ENCODE measurements around the gene RAP1GAP.

DNA sequence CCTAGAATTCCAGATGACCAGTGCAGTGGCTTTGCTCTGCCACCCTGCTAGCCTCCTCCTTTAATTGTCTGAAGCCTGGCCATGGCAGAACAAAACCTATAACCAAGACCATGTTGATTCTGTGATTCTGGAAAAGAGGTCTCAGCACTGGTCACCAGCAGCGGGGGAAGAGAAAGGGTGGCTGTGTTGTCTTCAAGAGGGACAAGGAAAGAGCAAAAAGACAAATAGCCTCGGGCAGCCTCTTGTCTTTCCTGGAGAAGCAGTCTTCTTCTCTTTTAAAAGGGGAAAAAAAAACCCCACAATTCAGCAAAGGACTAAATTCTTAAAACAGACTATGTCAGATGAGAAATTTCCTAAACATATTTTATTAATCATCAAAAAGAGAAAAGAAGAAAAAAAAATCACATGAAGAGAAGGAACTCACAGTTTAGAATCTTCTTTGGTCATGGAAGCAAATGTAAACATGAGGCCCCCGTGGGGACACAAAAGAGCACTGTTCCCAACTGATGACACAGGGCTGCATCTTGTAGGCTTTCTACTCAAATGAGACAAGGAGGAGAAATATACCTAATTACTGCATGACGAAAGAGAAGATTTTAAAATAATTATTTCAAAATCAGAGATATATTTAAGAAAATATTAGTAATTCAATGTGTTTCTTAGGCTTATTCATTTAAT, 36.3 kb upstream of the RAP1GAP start:
- TF ChIP-seq, protein P1, sequence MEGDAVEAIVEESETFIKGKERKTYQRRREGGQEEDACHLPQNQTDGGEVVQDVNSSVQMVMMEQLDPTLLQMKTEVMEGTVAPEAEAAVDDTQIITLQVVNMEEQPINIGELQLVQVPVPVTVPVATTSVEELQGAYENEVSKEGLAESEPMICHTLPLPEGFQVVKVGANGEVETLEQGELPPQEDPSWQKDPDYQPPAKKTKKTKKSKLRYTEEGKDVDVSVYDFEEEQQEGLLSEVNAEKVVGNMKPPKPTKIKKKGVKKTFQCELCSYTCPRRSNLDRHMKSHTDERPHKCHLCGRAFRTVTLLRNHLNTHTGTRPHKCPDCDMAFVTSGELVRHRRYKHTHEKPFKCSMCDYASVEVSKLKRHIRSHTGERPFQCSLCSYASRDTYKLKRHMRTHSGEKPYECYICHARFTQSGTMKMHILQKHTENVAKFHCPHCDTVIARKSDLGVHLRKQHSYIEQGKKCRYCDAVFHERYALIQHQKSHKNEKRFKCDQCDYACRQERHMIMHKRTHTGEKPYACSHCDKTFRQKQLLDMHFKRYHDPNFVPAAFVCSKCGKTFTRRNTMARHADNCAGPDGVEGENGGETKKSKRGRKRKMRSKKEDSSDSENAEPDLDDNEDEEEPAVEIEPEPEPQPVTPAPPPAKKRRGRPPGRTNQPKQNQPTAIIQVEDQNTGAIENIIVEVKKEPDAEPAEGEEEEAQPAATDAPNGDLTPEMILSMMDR (IDR thresholded peaks at IDR 0.05): no peak
- no peak for TF ChIP-seq POLR2A (IDR thresholded peaks at IDR 0.05)
